Heart left ventricle (tissue), 13 donors: ENCODE measurements around the gene SREBF1.

ENCODE experiments used
- POLR2A ChIP-seq, 2 donors: fragments of 450-650 bp; IDR thresholded peaks; one replicate each; pipeline ENCODE4 v1.6.1; 2017; ENCODE audit warnings: antibody characterized with exemption in 2 of 2, mild to moderate bottlenecking in 2 of 2, moderate library complexity in 2 of 2
- TF ChIP-seq, protein P1 (sequence below), 12 donors: fragments of 200-600 bp; sonication (generic) in 4 of 12; IDR thresholded peaks; one replicate each; pipeline versions ENCODE4 v1.5.0 to v1.8.0; 2018 to 2022; ENCODE audit warnings: antibody characterized with exemption in 12 of 12, mild to moderate bottlenecking in 5 of 12
- donor health status: ischemic (EF 13 %, LVEDD 7.1; RV severe dilation, severe dysfunction).
- donor health status: DM: no; HTN: yes; CAD: no.
- donor health status: DM: no; HTN: no; CAD: no.
- donor health status: ischemic (EF 25% LVEDD 6.9; RV normal size, moderate dysfunction).
- donor health status: ischemic (EF 25% LVEDD 5.7; RV mildly dilated, moderate dysfunction).
- donor health status: ischemic (EF 35%, LVEDD 5.7; RV mildly dilated, moderate dysfunction).
- donor health status: nonischemic (EF 11% LVEDD 7.7; RV severe dilation, severe dysfunction).
- donor health status: DM: yes; HTN: yes; CAD: no.
- donor health status: PGD.
- donor health status: ischemic (EF 29% LVEDD 5.4; RV normal size, mild dysfunction).
- donor health status: nonischemic (EF 23%, LVEDD 6.1; RV moderate dilation, normal function).

DNA sequence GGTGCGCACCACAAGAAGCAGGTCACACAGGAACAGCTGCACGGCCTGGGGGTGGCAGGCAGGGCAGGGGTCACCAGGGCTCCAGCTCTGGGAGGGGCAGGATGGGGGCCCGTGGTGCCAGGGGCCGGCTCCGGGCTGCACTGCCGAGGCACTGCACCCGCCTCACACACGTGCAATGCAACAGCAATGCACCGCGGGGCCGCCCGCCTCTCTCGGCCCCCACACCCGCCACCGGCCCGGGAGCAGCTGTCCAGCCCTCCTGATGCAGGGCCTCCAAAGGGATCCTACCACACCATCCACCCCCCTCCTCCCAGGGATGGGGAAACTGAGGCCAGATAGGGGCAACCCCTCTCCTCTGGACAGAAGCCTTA is 23.1 kb downstream of the SREBF1 start:
- TF ChIP-seq POLR2A (IDR thresholded peaks at IDR 0.05), result no peak
- TF ChIP-seq, protein P1, sequence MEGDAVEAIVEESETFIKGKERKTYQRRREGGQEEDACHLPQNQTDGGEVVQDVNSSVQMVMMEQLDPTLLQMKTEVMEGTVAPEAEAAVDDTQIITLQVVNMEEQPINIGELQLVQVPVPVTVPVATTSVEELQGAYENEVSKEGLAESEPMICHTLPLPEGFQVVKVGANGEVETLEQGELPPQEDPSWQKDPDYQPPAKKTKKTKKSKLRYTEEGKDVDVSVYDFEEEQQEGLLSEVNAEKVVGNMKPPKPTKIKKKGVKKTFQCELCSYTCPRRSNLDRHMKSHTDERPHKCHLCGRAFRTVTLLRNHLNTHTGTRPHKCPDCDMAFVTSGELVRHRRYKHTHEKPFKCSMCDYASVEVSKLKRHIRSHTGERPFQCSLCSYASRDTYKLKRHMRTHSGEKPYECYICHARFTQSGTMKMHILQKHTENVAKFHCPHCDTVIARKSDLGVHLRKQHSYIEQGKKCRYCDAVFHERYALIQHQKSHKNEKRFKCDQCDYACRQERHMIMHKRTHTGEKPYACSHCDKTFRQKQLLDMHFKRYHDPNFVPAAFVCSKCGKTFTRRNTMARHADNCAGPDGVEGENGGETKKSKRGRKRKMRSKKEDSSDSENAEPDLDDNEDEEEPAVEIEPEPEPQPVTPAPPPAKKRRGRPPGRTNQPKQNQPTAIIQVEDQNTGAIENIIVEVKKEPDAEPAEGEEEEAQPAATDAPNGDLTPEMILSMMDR (IDR thresholded peaks at IDR 0.05), result no peak
